AG04450 (cell line): Measurements from ENCODE around the gene CCDC141. TPM values are rescaled to one million over a fixed set of nuclear protein-coding genes. Genes with fewer than 3 reads are reported as not detected.

ENCODE experiments used
- CTCF ChIA-PET: fragments of 300-600, 350-600 bp; formaldehyde crosslinking; extraction: SDS; loops from one replicate; lab custom pipeline; 2022; ENCODE audit warnings: antibody characterized with exemption, inconsistent platforms; lab: Charles Lee
- POLR2A ChIA-PET: fragments of 350-600 bp; formaldehyde crosslinking; extraction: SDS; loops from one replicate; lab custom pipeline; 2021; ENCODE audit warnings: antibody characterized with exemption, inconsistent platforms; lab: Yijun Ruan, JAX
- DNase-seq: peaks from one replicate; pipeline ENCODE4 v3.0.0-alpha.2; 2011; ENCODE audit warnings: low read depth, low spot score
- H3K27ac ChIP-seq: one replicate; pipeline ENCODE4 v1.5.1; 2012; ENCODE audit warnings: low read depth, low read length, control low read depth
- H3K27me3 ChIP-seq: one replicate; pipeline ENCODE4 v1.6.0; 2012; ENCODE audit warnings: low read length; ENCODE audit not compliant: control insufficient read depth, insufficient read depth
- H3K4me3 ChIP-seq: 2 replicates; pipeline ENCODE4 v1.5.1; 2011; ENCODE audit warnings: mild to moderate bottlenecking, low read depth, low read length, control low read depth
- H3K9me3 ChIP-seq: 2 replicates; pipeline ENCODE4 v1.5.1; 2012; ENCODE audit warnings: low read length; ENCODE audit not compliant: control insufficient read depth, insufficient read depth
- polyA plus RNA-seq: library from polyadenylated mRNA; depleted of rRNA; stranded (reverse); fragments of >200 nt; gene quantifications from 2 replicates; pipeline ENCODE4 v1.2.3, GENCODE V29; 2011
- TF ChIP-seq, protein P1 (sequence below): IDR thresholded peaks from 2 replicates; pipeline ENCODE4 v1.5.1; 2011; ENCODE audit warnings: low read depth, low read length, control low read depth, inconsistent platforms

The CCDC141 gene
- polyA plus RNA-seq, 1 experiment = not detected

DNA sequence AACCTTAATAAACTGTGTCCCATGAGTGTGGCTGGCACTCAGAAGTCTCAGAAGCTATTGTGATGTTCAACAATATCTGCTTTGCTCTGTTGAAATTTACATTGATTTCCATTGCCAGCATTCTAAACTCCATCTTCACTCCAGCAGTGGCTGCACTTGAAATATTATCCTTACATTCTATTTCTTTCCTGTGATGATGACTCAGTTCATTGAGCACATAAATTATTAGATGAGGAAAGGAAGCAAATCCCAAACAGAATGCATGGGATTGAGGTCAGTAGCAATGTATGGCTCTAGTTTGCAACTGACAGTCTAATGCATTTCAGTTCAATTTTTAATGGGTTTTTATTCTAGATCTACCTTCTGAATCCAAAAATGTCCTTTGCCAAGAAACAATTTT is 150.3 kb downstream of the CCDC141 start:
- Histone ChIP-seq H3K9me3 (no peaks in the 10 kb centered on the region), H3K27ac (no peak overlapping the region), H3K4me3 (no peak overlapping the region), H3K27me3 (no peaks in the 10 kb centered on the region)
- DNase-seq = no peak
- TF ChIP-seq, protein P1, sequence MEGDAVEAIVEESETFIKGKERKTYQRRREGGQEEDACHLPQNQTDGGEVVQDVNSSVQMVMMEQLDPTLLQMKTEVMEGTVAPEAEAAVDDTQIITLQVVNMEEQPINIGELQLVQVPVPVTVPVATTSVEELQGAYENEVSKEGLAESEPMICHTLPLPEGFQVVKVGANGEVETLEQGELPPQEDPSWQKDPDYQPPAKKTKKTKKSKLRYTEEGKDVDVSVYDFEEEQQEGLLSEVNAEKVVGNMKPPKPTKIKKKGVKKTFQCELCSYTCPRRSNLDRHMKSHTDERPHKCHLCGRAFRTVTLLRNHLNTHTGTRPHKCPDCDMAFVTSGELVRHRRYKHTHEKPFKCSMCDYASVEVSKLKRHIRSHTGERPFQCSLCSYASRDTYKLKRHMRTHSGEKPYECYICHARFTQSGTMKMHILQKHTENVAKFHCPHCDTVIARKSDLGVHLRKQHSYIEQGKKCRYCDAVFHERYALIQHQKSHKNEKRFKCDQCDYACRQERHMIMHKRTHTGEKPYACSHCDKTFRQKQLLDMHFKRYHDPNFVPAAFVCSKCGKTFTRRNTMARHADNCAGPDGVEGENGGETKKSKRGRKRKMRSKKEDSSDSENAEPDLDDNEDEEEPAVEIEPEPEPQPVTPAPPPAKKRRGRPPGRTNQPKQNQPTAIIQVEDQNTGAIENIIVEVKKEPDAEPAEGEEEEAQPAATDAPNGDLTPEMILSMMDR = no peak
- ChIA-PET CTCF (no interaction called here), POLR2A (no interaction called here)

DNA sequence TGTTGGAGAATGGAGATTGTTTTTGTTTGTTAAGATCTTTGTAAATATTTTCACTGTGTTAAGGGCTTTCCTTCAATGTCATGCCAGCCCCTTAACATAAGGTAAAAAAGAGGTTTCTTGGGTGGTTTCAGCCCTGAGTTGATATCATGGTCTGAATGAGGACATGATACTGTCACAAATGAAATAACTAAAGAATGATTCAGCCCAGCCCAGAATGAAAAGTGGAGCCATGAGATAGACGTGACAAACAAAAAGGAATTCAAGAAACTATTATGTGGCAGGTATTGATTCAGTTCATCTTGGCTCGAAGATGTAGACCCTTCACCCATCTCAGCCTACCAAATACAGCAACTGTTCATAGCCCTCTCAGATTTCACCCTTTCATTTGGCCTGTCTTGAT is 154.1 kb downstream of the CCDC141 start:
- H3K4me3 ChIP-seq = no peak overlapping the region
- no peaks in the 10 kb centered on the region for H3K27me3 ChIP-seq
- POLR2A ChIA-PET = no interaction called here
- DNase-seq = no peak
- TF ChIP-seq, protein P1 = no peak
- H3K27ac ChIP-seq = no peak overlapping the region
- CTCF ChIA-PET = interaction anchor here (1.3 kb wide), 1 partner anchor 18 kb away, joined by 3 read pairs; no protein-coding TSS in a partner anchor
- no peaks in the 10 kb centered on the region for H3K9me3 ChIP-seq

DNA sequence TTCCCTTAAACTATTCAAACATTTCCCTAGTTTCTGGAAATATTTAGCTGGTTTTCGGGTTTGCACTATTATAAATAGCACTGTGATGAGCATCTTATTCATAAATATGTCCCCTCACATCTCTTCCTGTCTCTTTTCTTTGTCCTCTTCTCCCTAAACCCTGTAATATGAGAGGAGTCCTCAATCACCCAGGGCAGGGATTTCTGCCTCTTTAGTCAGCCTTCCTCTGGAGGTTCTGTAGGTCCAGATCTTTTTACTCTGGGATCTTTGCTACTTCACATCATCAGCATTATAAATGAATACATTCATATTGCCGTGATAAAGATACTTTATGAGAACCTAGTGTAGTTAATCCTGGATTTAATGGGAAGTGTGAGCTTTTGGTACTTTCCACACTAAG is 154.8 kb downstream of the CCDC141 start:
- TF ChIP-seq, protein P1 = no peak
- DNase-seq = no peak
- Histone ChIP-seq H3K4me3 (no peak overlapping the region), H3K9me3 (no peaks in the 10 kb centered on the region), H3K27ac (no peak overlapping the region), H3K27me3 (no peaks in the 10 kb centered on the region)
- ChIA-PET CTCF (interaction anchor here (1.3 kb wide), 1 partner anchor 19 kb away, joined by 3 read pairs; no protein-coding TSS in a partner anchor), POLR2A (no interaction called here)

DNA sequence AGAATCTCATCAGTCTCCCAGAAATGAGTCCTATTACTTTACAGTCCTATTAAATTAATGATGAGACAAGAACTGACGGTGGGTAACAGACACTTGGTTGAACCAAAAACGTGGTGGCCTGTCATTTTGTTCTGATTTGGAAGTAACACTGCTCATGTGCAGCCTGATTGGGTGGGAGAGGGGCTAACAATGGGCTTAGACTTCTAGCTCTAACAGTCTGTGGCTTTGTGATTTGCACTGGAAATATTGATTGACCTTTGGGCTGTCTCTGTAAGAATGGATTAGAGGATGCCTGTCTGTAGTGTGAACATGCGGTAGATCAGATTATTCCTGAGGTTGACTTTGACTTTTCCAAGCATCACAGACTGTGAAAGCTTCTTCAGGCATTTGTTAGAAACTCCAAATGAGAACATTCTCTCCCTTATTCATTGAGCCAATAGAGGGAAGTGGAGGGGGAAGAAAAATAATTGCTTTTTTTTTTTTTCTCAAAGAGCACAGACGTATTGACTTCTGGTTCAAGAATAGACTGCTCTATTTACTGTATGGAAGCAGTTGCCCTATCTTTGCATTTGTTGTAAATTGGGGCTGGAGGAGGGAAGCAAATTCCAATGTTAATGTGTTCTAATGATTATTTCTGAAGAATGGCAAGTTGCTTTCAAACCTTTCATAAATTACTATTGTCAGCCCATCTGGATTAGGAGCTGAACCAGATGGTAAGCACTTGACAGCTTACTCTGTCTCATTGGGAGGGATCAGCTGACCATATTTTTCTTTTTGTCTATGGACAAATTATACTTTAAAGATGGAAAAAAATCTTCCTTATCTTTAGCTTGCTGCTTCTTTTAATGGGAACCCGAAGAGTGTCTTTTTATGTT is 156.9 kb downstream of the CCDC141 start:
- ChIA-PET CTCF (interaction anchor here (0.6 to 1.6 kb wide), 5 partner anchors 10 to 1785 kb away, joined by 3 to 6 read pairs (median 4); no protein-coding TSS in a partner anchor), POLR2A (interaction anchor here (0.7 kb wide), 1 partner anchor 614 kb away, joined by 4 read pairs; no protein-coding TSS in a partner anchor)
- Histone ChIP-seq H3K27me3 (no peaks in the 10 kb centered on the region), H3K9me3 (no peaks in the 10 kb centered on the region), H3K4me3 (no peak overlapping the region), H3K27ac (no peak overlapping the region)
- DNase-seq = no peak
- TF ChIP-seq, protein P1 = no peak

DNA sequence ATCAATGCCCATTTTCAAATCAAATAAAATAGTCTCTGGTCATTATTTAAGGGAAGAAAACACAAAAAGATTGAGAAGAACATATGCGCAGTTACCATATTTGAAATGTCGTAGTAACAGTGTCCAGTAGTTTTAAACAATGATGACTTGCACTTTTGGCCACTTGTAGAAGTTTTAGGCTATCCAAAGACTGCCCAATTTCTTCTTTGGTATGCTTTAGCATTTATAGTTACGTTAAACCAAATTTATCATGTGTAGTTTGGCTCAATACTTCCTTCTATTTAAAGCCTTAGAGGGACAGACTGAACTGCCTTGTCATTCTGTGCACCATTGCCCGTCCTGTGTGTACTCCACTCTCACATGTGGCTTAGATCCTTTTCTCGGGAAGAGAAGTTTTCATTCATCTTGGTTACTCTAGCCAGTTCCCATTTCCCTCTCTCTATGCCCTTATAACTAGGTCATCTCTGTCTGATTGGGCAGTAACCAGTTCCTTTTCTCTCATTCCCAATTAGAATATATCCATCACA is 157.9 kb downstream of the CCDC141 start:
- Histone ChIP-seq H3K27ac (no peak overlapping the region), H3K9me3 (no peaks in the 10 kb centered on the region), H3K27me3 (no peaks in the 10 kb centered on the region), H3K4me3 (no peak overlapping the region)
- no peak for DNase-seq
- ChIA-PET POLR2A (no interaction called here), CTCF (interaction anchor here (0.7 to 4.7 kb wide), 12 partner anchors 9 to 238 kb away, joined by 3 to 51 read pairs (median 7); no protein-coding TSS in a partner anchor)
- TF ChIP-seq, protein P1 = no peak
